NB4 (cell line): Measurements from ENCODE around the gene USP36.

ENCODE experiments used
- DNase-seq: peaks from one replicate; pipeline ENCODE4 v3.0.0; 2010; ENCODE audit warnings: low read depth
- H3K4me3 ChIP-seq: one replicate; pipeline ENCODE4 v1.5.1; 2011; ENCODE audit warnings: mild to moderate bottlenecking, low read depth, low read length, moderate library complexity
- MYC ChIP-seq: IDR thresholded peaks from 2 replicates; pipeline ENCODE4 v1.6.1; 2011; ENCODE audit warnings: low read depth, low read length
- POLR2A ChIP-seq: IDR thresholded peaks from 2 replicates; pipeline ENCODE4 v1.6.1; 2011; ENCODE audit warnings: mild to moderate bottlenecking; ENCODE audit not compliant: insufficient read length; ENCODE audit errors: extremely low read depth
- TF ChIP-seq, protein P1 (sequence below): IDR thresholded peaks from one replicate; pipeline ENCODE4 v1.5.1; 2012; ENCODE audit warnings: low read depth, low read length
- TF ChIP-seq, protein P2 (sequence below): IDR thresholded peaks from 2 replicates; pipeline ENCODE4 v1.6.1; 2011; ENCODE audit warnings: low read depth, low read length

USP36 gene

DNA sequence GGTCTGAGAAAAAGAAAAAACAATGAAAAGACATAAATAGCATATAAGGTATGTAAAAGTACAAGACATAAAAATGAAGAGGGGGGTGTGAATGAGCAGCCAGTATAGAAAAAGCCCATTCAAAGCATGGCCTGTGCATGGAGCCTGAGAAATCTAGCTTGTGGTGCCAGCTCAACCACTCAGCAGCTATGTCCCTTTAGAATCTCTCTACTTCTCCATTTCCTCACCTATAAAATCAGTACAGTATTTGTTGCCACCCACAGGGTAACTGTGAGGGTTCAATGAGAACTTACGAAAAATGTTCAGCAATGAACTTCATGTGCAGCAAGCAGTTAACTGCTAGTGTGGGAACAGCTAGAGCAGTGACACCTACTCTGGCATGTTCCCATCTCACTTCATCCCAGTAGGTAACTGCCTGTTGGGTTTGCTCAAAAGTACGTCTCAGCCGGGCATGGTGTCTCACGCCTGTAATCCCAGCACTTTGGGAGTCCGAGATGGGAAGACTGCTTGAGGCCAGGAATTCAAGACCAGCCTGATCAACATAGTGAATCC lies 73.8 kb downstream of the USP36 start:
- TF ChIP-seq, protein P1, sequence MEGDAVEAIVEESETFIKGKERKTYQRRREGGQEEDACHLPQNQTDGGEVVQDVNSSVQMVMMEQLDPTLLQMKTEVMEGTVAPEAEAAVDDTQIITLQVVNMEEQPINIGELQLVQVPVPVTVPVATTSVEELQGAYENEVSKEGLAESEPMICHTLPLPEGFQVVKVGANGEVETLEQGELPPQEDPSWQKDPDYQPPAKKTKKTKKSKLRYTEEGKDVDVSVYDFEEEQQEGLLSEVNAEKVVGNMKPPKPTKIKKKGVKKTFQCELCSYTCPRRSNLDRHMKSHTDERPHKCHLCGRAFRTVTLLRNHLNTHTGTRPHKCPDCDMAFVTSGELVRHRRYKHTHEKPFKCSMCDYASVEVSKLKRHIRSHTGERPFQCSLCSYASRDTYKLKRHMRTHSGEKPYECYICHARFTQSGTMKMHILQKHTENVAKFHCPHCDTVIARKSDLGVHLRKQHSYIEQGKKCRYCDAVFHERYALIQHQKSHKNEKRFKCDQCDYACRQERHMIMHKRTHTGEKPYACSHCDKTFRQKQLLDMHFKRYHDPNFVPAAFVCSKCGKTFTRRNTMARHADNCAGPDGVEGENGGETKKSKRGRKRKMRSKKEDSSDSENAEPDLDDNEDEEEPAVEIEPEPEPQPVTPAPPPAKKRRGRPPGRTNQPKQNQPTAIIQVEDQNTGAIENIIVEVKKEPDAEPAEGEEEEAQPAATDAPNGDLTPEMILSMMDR = no peak
- H3K4me3 ChIP-seq = no peak overlapping the region

DNA sequence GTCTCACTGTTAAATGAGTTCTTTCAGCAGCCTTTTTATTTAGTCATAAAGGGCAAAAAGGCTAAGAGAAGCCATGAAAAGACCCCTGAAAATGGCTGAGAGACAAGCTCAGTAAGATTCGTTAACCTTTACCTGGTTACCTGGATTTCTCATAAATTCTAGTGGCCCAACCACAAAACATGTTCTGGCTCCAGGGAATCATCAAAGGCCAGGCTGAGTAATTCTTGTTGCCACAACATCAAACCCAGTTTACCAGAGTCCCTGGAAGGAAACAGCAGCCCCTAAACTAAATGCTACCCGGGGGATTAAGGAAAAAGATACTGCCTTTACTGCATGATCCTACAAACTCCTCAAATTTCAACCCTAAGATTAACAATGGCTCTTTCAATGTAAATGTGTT lies 74.4 kb downstream of the USP36 start:
- TF ChIP-seq, protein P1 = no peak
- TF ChIP-seq POLR2A (no peak), MYC (no peak)
- TF ChIP-seq, protein P2, sequence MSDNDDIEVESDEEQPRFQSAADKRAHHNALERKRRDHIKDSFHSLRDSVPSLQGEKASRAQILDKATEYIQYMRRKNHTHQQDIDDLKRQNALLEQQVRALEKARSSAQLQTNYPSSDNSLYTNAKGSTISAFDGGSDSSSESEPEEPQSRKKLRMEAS = no peak
- H3K4me3 ChIP-seq = no peak overlapping the region
- no peak for DNase-seq

More for the DNA sequence above, 73.8 kb downstream of the USP36 start:
- no peak for DNase-seq

DNA sequence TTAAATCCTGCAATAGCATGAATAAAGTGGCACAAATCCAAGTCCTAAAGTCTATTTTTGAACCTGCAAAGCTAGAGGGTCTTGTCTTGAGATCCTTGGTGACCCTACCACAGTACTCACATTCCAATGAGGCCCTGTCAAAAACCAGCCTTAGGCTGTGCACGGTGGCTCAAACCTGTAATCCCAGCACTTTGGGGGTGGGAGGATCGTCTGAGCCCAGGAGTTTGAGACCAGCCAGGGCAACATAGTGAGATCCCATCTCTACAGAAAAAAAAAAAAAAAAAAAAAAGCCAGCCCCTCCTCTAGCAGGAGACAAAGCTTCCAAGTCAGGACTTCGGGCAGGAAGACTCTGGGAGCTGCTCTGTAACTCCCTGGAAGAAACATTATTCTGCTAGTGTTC lies 74.8 kb downstream of the USP36 start:
- TF ChIP-seq, protein P2 = no peak
- TF ChIP-seq, protein P1 = no peak
- H3K4me3 ChIP-seq = no peak overlapping the region
- no peak for DNase-seq

DNA sequence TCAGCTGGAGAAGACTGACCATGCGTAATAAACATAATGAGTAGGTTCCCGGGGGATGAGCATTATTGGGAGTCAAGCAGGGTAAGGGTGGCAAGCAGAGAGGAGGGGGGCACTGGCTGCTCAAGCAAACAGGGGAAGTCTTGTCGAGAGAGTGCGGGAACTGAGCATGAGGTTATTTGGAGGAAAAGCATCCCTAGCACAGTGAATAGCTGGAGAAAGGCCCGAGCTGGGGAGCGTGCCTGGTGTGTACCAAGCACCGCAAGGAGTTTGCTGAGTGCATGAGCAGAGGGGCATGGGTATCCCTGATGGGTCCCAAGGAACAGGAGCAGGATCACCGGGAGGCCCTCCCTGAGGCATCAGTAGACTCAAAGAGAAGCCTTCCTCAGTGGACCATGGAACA lies 75.7 kb downstream of the USP36 start:
- DNase-seq = no peak

DNA sequence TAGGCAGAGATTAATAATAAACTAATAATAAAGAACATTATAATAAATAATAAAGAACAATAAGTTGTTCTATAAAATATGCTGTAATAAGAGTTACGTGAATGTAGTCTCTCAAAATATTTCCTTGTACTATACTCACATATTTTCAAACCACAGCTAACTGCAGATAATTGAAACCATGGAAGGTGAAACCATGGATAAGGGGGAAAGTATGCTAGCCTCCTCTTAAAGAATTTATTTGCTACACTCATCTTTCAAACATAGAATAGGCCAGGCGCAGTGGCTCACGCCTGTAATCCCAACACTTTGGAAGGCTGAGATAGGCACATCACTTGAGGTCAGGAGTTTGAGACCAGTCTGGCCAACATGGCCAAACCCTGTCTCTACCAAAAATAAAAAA lies 77.1 kb downstream of the USP36 start:
- TF ChIP-seq, protein P1 = no peak
- TF ChIP-seq POLR2A (no peak), MYC (no peak)
- TF ChIP-seq, protein P2 = no peak
- H3K4me3 ChIP-seq = no peak overlapping the region
- no peak for DNase-seq

More for the DNA sequence above, 75.7 kb downstream of the USP36 start:
- TF ChIP-seq POLR2A = no peak
- TF ChIP-seq, protein P1 = no peak
- no peak overlapping the region for H3K4me3 ChIP-seq

DNA sequence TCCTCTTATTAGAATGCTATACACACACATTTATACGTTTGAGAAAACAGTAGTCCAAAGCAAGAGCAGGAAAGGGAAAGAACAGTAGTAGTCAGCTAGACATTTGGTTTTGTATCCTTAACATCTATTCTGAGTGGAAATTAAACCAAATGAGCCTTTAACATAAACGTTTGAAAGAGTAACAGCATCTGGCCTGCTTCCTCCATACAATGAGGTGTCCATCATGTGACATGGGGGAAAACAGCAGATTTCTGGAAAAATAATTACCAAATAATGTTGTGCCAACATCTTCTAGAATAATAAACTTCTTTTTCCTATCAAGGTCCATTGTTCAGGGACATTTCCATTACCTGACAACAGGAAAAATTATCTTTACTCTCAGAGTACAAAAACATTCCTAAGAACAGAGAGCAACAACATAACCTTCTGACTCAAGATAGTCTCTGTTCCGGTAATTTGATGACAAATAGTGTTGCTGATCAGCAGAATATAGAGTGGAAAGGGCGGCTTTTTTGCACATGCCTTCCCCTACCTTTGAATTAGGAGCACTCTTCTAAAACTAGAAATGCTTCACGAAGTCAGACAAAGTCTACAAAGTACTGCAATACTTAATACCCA lies 78.7 kb downstream of the USP36 start:
- H3K4me3 ChIP-seq = no peak overlapping the region
- no peak for DNase-seq
- TF ChIP-seq, protein P2 = no peak
- TF ChIP-seq MYC = no peak
- TF ChIP-seq, protein P1 = no peak
- TF ChIP-seq POLR2A = no peak
